GM19240 (cell line): Measurements from ENCODE around the gene HOXD1.

Experiments
- DNase-seq: peaks from one replicate; pipeline ENCODE4 v3.0.0; 2011; ENCODE audit warnings: low spot score; ENCODE audit not compliant: insufficient read length

HOXD1 gene

GRCh38 chr2:176237456-176237855 is 49.0 kb downstream of the HOXD1 start:
- DNase-seq: no peak

- no peak for DNase-seq
Measured at GRCh38 chr2:176239031-176239430, 50.6 kb downstream of the HOXD1 start.

- no peak for DNase-seq
Measured at GRCh38 chr2:176240301-176240700, 51.8 kb downstream of the HOXD1 start.
